WERI-Rb-1 (cell line): ENCODE measurements around the gene CACUL1.
"Not testable (repeated sequence)": the region's sequence is repeated elsewhere in the genome, so short reads cannot be mapped to it uniquely, and the experiment has no call there.

Source experiments
- DNase-seq: peaks from one replicate; pipeline ENCODE4 v3.0.0-alpha.2; 2020
- H3K27ac ChIP-seq: fragments of 250-450 bp; sonication (Bioruptor Pico); 2 replicates; pipeline ENCODE4 v1.5.1; 2020; ENCODE audit warnings: mild to moderate bottlenecking, moderate library complexity
- H3K27me3 ChIP-seq: fragments of 250-450 bp; sonication (Bioruptor Pico); 2 replicates; pipeline ENCODE4 v1.5.1; 2021; ENCODE audit warnings: mild to moderate bottlenecking, low read depth, moderate library complexity; ENCODE audit not compliant: insufficient read depth, severe bottlenecking
- H3K36me3 ChIP-seq: fragments of 250-450 bp; sonication (Bioruptor Pico); 2 replicates; pipeline ENCODE4 v1.5.1; 2020; ENCODE audit warnings: mild to moderate bottlenecking, moderate library complexity
- H3K4me3 ChIP-seq: 2 replicates; pipeline ENCODE4 v1.5.1; 2011; ENCODE audit warnings: low read depth, mild to moderate bottlenecking, control low read depth, low read length
- H3K9me3 ChIP-seq: fragments of 250-450 bp; sonication (Bioruptor Pico); 2 replicates; pipeline ENCODE4 v1.5.1; 2021; ENCODE audit warnings: mild to moderate bottlenecking, moderate library complexity; ENCODE audit not compliant: severe bottlenecking
- CTCF ChIP-seq: IDR thresholded peaks from 2 replicates; pipeline ENCODE4 v1.5.1; 2011; ENCODE audit warnings: low read depth, mild to moderate bottlenecking, control low read depth, inconsistent platforms, low read length

The CACUL1 gene

GRCh38 chr10:118672766-118673715 is 81.7 kb downstream of the CACUL1 start:
- Histone ChIP-seq H3K4me3 (no peak overlapping the region), H3K36me3 (no peaks in the 10 kb centered on the region; the same call in none of the 2 replicates), H3K9me3 (no peaks in the 10 kb centered on the region), H3K27me3 (no peaks in the 10 kb centered on the region), H3K27ac (no peak overlapping the region)
- DNase-seq = no peak
- no peak for TF ChIP-seq CTCF

DNA sequence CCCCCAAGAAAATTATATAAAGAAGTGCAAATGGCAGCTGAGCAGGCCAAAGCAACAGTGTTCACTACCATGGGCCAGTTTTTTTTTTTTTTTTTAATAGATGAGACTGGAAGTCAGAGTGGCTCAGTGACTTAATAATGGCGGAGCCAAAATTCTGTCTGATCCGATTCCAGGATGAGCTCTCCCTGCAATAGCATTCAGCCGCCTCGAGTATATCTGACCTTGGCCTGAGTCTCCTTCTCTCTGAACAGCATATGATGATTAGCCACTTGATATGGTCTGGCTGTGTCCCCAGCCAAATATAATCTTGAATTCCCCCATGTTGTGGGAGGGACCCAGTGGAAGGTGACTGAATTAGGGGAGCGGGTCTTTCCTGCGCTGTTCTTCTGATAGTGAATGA is 82.6 kb downstream of the CACUL1 start:
- Histone ChIP-seq H3K9me3 (no peaks in the 10 kb centered on the region), H3K27me3 (no peaks in the 10 kb centered on the region), H3K27ac (no peak overlapping the region), H3K36me3 (no peaks in the 10 kb centered on the region; the same call in 1 of the 2 replicates), H3K4me3 (no peak overlapping the region)
- no peak for TF ChIP-seq CTCF
- DNase-seq = no peak

DNA sequence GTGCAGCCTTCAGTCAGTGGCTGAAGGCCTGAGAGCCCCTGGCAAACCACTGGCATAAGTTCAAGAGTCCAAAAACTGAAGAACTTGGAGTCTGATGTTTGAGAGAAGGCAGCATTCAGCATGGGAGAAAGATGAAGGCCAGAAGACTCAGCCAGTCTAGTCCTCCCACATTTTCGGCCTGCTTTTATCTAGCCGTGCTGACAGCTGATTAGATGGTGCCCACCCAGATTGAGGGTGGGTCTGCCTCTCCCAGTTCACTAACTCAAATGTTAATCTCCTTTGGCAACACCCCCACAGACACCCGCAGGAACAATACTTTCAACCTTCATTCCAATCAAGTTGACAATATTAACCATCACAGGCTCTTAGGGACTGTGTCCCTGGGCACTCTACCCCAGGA is 83.5 kb downstream of the CACUL1 start:
- H3K36me3 ChIP-seq, H3K9me3 ChIP-seq, H3K27me3 ChIP-seq, DNase-seq, H3K27ac ChIP-seq, H3K4me3 ChIP-seq: not testable (repeated sequence)

- DNase-seq = no peak
- Histone ChIP-seq H3K36me3 (no peaks in the 10 kb centered on the region; the same call in 1 of the 2 replicates), H3K4me3 (no peak overlapping the region), H3K27me3 (no peaks in the 10 kb centered on the region), H3K27ac (no peak overlapping the region), H3K9me3 (no peaks in the 10 kb centered on the region)
- TF ChIP-seq CTCF = no peak
Measured at GRCh38 chr10:118670472-118671124, 84.2 kb downstream of the CACUL1 start.

DNA sequence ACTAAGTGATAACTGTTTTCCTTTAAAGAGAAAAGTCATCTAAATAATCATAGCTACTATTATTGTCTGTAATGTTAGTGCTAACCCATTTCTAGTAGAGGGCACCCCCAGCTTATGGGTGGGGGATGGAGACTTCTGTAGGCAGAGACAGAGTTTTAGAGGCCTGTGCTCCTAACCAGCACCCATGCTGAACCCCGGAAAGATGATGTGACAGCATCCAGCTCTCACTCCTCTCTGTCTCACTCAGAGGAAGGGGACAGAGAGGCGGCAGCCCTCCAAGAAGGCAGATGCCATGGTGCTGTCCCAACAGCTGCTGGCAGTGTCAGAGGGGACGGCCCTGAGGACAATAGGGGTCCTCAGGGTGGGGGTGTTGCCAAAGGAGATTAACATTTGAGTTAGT is 84.9 kb downstream of the CACUL1 start:
- H3K9me3 ChIP-seq = no peaks in the 10 kb centered on the region
- no peak overlapping the region for H3K4me3 ChIP-seq
- no peaks in the 10 kb centered on the region for H3K27me3 ChIP-seq
- H3K36me3 ChIP-seq = no peaks in the 10 kb centered on the region; the same call in 1 of the 2 replicates
- no peak for DNase-seq
- H3K27ac ChIP-seq = no peak overlapping the region
- TF ChIP-seq CTCF = no peak

GRCh38 chr10:118669020-118669791 is 85.6 kb downstream of the CACUL1 start:
- no peak overlapping the region for H3K27ac ChIP-seq
- H3K4me3 ChIP-seq = no peak overlapping the region
- no peaks in the 10 kb centered on the region for H3K9me3 ChIP-seq
- H3K27me3 ChIP-seq = no peaks in the 10 kb centered on the region
- no peak for DNase-seq
- no peaks in the 10 kb centered on the region; the same call in 1 of the 2 replicates for H3K36me3 ChIP-seq
- TF ChIP-seq CTCF = no peak
